Esophagus squamous epithelium (tissue), 4 donors: ENCODE data around the gene RAB13.
"Not testable (repeated sequence)": the region's sequence is repeated elsewhere in the genome, so short reads cannot be mapped to it uniquely, and the experiment has no call there.

Experiments used
- CTCF ChIP-seq, 6 experiments: fragments of 450-650 bp in 4 of 6; fragments of 200-600 bp in 2 of 6; sonication (generic) in 2 of 6; IDR thresholded peaks; one replicate each; pipeline ENCODE4 v1.5.1; 2016 to 2019; ENCODE audit warnings: antibody characterized with exemption in 6 of 6, mild to moderate bottlenecking in 4 of 6, moderate library complexity in 4 of 6
- POLR2A ChIP-seq, 4 donors: fragments of 450-650 bp; IDR thresholded peaks; one replicate each; pipeline ENCODE4 v1.6.1; 2017; ENCODE audit warnings: antibody characterized with exemption in 4 of 4, mild to moderate bottlenecking in 4 of 4, moderate library complexity in 3 of 4

GRCh38 chr1:154033697-154034096, 47.6 kb upstream of the RAB13 start:
- not testable (repeated sequence) for TF ChIP-seq POLR2A, CTCF (IDR thresholded peaks at IDR 0.05)
